HG03460 (cell line): ENCODE data around the gene LRRC72.
"Not testable (repeated sequence)": the region's sequence is repeated elsewhere in the genome, so short reads cannot be mapped to it uniquely, and the experiment has no call there.

ENCODE experiments used
- ATAC-seq: cut with Tn5 transposase; IDR thresholded peaks from one replicate; pipeline ENCODE4 v1.9.1; 2021; ENCODE audit not compliant: unreplicated experiment

Gene LRRC72

GRCh38 chr7:16526742-16527540 lies at the start of gene LRRC72:
Gene LRRC72 (plus strand): TSS chr7:16526825. CDS start chr7:16526953, 128 bp downstream.
- no peak for ATAC-seq

GRCh38 chr7:16479161-16479560 lies 47.5 kb upstream of the LRRC72 start:
- no peak for ATAC-seq

- no peak for ATAC-seq
Measured at GRCh38 chr7:16479591-16479990, 47.0 kb upstream of the LRRC72 start.

- ATAC-seq: no peak
Measured at GRCh38 chr7:16484453-16485158, 42.0 kb upstream of the LRRC72 start.

- ATAC-seq: no peak
Measured at GRCh38 chr7:16491148-16491547, 35.5 kb upstream of the LRRC72 start.

- no peak for ATAC-seq
Measured at GRCh38 chr7:16492513-16493062, 34.0 kb upstream of the LRRC72 start.

GRCh38 chr7:16493266-16493665 lies 33.4 kb upstream of the LRRC72 start:
- no peak for ATAC-seq

- no peak for ATAC-seq
Measured at GRCh38 chr7:16494551-16494950, 32.1 kb upstream of the LRRC72 start.

- no peak for ATAC-seq
Measured at GRCh38 chr7:16494955-16495719, 31.5 kb upstream of the LRRC72 start.

- ATAC-seq: no peak
Measured at GRCh38 chr7:16498122-16498521, 28.5 kb upstream of the LRRC72 start.

- ATAC-seq: no peak
Measured at GRCh38 chr7:16502303-16502702, 24.3 kb upstream of the LRRC72 start.

- no peak for ATAC-seq
Measured at GRCh38 chr7:16504019-16504418, 22.6 kb upstream of the LRRC72 start.

- ATAC-seq: not testable (repeated sequence)
Measured at GRCh38 chr7:16506422-16506821, 20.2 kb upstream of the LRRC72 start.

GRCh38 chr7:16509829-16510228 lies 16.8 kb upstream of the LRRC72 start:
- ATAC-seq: no peak

- no peak for ATAC-seq
Measured at GRCh38 chr7:16511314-16511713, 15.3 kb upstream of the LRRC72 start.

- ATAC-seq: no peak
Measured at GRCh38 chr7:16512097-16512496, 14.5 kb upstream of the LRRC72 start.

GRCh38 chr7:16514271-16514670 lies 12.4 kb upstream of the LRRC72 start:
- no peak for ATAC-seq

GRCh38 chr7:16514729-16515128 lies 11.9 kb upstream of the LRRC72 start:
- no peak for ATAC-seq

- peak; percentile 68 for ATAC-seq
Measured at GRCh38 chr7:16515785-16516685, 10.6 kb upstream of the LRRC72 start.

- ATAC-seq: not testable (repeated sequence)
Measured at GRCh38 chr7:16519985-16520384, 6.6 kb upstream of the LRRC72 start.
